Measurements from ENCODE around the gene KRTAP3-1.

- TF ChIP-seq POLR2AphosphoS5 (IDR thresholded peaks at IDR 0.05; ENCODE audit: low read length): no peak
- TF ChIP-seq MAX (IDR thresholded peaks at IDR 0.05; ENCODE audit: low read depth, low read length): no peak
- no peak for TF ChIP-seq NFIC (IDR thresholded peaks at IDR 0.05; ENCODE audit: low read depth, low read length)
- TF ChIP-seq CTCF (IDR thresholded peaks at IDR 0.05 in 2 of 3, conservative IDR thresholded peaks at IDR 0.05 in 1 of 3; ENCODE audit: control insufficient read depth in 2 of 3, extremely low read depth in 1 of 3, insufficient read depth in 1 of 3, low read depth in 3 of 3, low read length in 3 of 3): no peak
- no peak for TF ChIP-seq ZNF207 (IDR thresholded peaks at IDR 0.05; ENCODE audit: borderline replicate concordance)
- no peak for TF ChIP-seq SMC3 (IDR thresholded peaks at IDR 0.05; ENCODE audit: borderline replicate concordance, low read length)
- TF ChIP-seq EZH2 (IDR thresholded peaks at IDR 0.05; ENCODE audit: borderline replicate concordance, control insufficient read depth, low read depth, low read length): no peak
- no peak for TF ChIP-seq SREBF2 (IDR thresholded peaks at IDR 0.05; ENCODE audit: low read length)
- no peak for TF ChIP-seq ZBTB40 (IDR thresholded peaks at IDR 0.05; ENCODE audit: borderline replicate concordance)
These were observed 1.0 kb upstream of the KRTAP3-1 start for GRCh38 chr17:41009936-41010335.

All from GM12878 (cell line).